Tibial nerve (tissue), 4 donors: Measurements from ENCODE around the gene STAT5B.

ENCODE experiments used
- EP300 ChIP-seq, 2 donors: sonication (generic); formaldehyde crosslinking; IDR thresholded peaks; one replicate each; pipeline ENCODE4 v1.6.1; 2017; ENCODE audit warnings: antibody characterized with exemption in 2 of 2, mild to moderate bottlenecking in 1 of 2
- TF ChIP-seq, protein P1 (sequence below), 5 experiments: fragments of 200-600 bp in 3 of 5; fragments of 450-650 bp in 2 of 5; sonication (generic) in 3 of 5; IDR thresholded peaks; one replicate each; pipeline ENCODE4 v1.5.1; 2016 to 2019; ENCODE audit warnings: antibody characterized with exemption in 5 of 5, mild to moderate bottlenecking in 3 of 5, moderate library complexity in 2 of 5

DNA sequence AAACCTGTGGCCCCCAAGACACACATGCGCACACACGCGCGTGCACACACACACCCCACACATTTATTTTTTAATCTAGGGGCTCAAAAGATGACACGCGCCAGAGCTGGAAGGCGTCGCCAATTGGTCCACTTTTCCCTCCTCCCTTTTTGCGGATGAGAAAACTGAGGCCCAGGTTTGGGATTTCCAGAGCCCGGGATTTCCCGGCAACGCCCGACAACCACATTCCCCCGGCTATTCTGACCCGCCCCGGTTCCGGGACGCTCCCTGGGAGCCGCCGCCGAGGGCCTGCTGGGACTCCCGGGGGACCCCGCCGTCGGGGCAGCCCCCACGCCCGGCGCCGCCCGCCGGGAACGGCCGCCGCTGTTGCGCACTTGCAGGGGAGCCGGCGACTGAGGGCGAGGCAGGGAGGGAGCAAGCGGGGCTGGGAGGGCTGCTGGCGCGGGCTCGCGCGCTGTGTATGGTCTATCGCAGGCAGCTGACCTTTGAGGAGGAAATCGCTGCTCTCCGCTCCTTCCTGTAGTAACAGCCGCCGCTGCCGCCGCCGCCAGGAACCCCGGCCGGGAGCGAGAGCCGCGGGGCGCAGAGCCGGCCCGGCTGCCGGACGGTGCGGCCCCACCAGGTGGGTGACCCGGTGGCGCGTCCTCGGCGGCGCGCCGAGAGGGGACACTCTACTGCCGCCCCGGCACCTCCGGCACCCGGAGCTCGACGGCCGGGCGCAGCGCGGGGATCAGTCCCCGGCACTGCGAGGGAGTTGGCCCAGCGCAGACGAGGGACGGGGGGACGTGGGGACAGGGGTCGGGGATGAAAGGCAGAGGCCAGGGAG, 12.0 kb upstream of the STAT5B start, which contains the start of gene STAT5A:
- TF ChIP-seq EP300 (IDR thresholded peaks at IDR 0.05): peak in 1 of 2 donors; percentile 70
- TF ChIP-seq, protein P1, sequence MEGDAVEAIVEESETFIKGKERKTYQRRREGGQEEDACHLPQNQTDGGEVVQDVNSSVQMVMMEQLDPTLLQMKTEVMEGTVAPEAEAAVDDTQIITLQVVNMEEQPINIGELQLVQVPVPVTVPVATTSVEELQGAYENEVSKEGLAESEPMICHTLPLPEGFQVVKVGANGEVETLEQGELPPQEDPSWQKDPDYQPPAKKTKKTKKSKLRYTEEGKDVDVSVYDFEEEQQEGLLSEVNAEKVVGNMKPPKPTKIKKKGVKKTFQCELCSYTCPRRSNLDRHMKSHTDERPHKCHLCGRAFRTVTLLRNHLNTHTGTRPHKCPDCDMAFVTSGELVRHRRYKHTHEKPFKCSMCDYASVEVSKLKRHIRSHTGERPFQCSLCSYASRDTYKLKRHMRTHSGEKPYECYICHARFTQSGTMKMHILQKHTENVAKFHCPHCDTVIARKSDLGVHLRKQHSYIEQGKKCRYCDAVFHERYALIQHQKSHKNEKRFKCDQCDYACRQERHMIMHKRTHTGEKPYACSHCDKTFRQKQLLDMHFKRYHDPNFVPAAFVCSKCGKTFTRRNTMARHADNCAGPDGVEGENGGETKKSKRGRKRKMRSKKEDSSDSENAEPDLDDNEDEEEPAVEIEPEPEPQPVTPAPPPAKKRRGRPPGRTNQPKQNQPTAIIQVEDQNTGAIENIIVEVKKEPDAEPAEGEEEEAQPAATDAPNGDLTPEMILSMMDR (IDR thresholded peaks at IDR 0.05): peak in 2 of 5 experiments; percentile 18 to 29
